GM12864 (cell line): ENCODE measurements around the gene LHB.

Experiments
- DNase-seq: peaks from one replicate; pipeline ENCODE4 v3.0.0-alpha.2; 2011; ENCODE audit warnings: low read depth
- H3K4me3 ChIP-seq: 2 replicates; pipeline ENCODE4 v1.5.1; 2011; ENCODE audit warnings: mild to moderate bottlenecking, low read depth, low read length, control low read depth
- CTCF ChIP-seq: IDR thresholded peaks from 2 replicates; pipeline ENCODE4 v1.5.1; 2011; ENCODE audit warnings: low read depth, mild to moderate bottlenecking, moderate library complexity, low read length, control low read depth, inconsistent platforms; ENCODE audit errors: missing control alignments

The LHB gene

GRCh38 chr19:48993175-48994034 is 23.5 kb downstream of the LHB start, which contains the start of the genes GYS1 and RUVBL2:
Gene GYS1, minus strand, starts transcription at chr19:48993309. Its CDS starts 197 bp downstream, at chr19:48993112.
Gene RUVBL2, plus strand, starts transcription at chr19:48993887. Its CDS starts 25 bp downstream, at chr19:48993912.
- H3K4me3 ChIP-seq: peak within 1 kb of the TSS; percentile 98
- peak; percentile 98 for DNase-seq
- peak; percentile 93 for TF ChIP-seq CTCF

- no peak for DNase-seq
- peak overlapping the region; percentile 98 for H3K4me3 ChIP-seq
- no peak for TF ChIP-seq CTCF
Measured at GRCh38 chr19:48992581-48993174, 24.2 kb downstream of the LHB start.

- DNase-seq: no peak
- peak overlapping the region; percentile 98 for H3K4me3 ChIP-seq
- TF ChIP-seq CTCF: no peak
Measured at GRCh38 chr19:48991873-48992580, 24.9 kb downstream of the LHB start.

GRCh38 chr19:48991011-48991609 is 25.8 kb downstream of the LHB start:
- H3K4me3 ChIP-seq: no peak overlapping the region
- DNase-seq: no peak
- no peak for TF ChIP-seq CTCF

- no peak overlapping the region for H3K4me3 ChIP-seq
- no peak for DNase-seq
- TF ChIP-seq CTCF: no peak
Measured at GRCh38 chr19:48990400-48990799, 26.5 kb downstream of the LHB start.

GRCh38 chr19:48989701-48990291 is 27.1 kb downstream of the LHB start:
- H3K4me3 ChIP-seq: no peak overlapping the region
- no peak for TF ChIP-seq CTCF
- DNase-seq: no peak
